Measurements from ENCODE around the gene KRT4. TPM values are rescaled to one million over a fixed set of nuclear protein-coding genes. Genes with fewer than 3 reads are reported as not detected.

KRT4 gene
- total RNA-seq, 4 donors from 2014 or later: not detected

GRCh38 chr12:52832985-52833905, 19.3 kb upstream of the KRT4 start:
- DNase-seq (ENCODE audit: low spot score in 2 of 2): no peak
- no peak overlapping the region for H3K4me3 ChIP-seq
- H3K9me3 ChIP-seq: no peaks in the 10 kb centered on the region
- H3K4me1 ChIP-seq: no peaks in the 10 kb centered on the region
- no peak overlapping the region for H3K27ac ChIP-seq
- TF ChIP-seq, protein P1, sequence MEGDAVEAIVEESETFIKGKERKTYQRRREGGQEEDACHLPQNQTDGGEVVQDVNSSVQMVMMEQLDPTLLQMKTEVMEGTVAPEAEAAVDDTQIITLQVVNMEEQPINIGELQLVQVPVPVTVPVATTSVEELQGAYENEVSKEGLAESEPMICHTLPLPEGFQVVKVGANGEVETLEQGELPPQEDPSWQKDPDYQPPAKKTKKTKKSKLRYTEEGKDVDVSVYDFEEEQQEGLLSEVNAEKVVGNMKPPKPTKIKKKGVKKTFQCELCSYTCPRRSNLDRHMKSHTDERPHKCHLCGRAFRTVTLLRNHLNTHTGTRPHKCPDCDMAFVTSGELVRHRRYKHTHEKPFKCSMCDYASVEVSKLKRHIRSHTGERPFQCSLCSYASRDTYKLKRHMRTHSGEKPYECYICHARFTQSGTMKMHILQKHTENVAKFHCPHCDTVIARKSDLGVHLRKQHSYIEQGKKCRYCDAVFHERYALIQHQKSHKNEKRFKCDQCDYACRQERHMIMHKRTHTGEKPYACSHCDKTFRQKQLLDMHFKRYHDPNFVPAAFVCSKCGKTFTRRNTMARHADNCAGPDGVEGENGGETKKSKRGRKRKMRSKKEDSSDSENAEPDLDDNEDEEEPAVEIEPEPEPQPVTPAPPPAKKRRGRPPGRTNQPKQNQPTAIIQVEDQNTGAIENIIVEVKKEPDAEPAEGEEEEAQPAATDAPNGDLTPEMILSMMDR (IDR thresholded peaks at IDR 0.05): no peak
- no peak for TF ChIP-seq POLR2A (IDR thresholded peaks at IDR 0.05)
- no peak for TF ChIP-seq EP300 (IDR thresholded peaks at IDR 0.05)
- H3K36me3 ChIP-seq: no peaks in the 10 kb centered on the region
- H3K27me3 ChIP-seq: peaks cover 0 to 11% of the 10 kb centered on the region in 2 donors
- 89 to 91% methylated on average over 20 of the region's 20 CpGs for WGBS, 2 donors

- no peak for DNase-seq (ENCODE audit: low spot score in 2 of 2)
- Histone ChIP-seq H3K9me3 (no peaks in the 10 kb centered on the region), H3K4me1 (no peaks in the 10 kb centered on the region), H3K27me3 (peaks cover 0 to 6% of the 10 kb centered on the region in 2 donors), H3K4me3 (no peak overlapping the region), H3K36me3 (no peaks in the 10 kb centered on the region), H3K27ac (no peak overlapping the region)
- WGBS, 2 donors: 64 to 75% methylated on average over 3 of the region's 3 CpGs
- no peak for TF ChIP-seq EP300 (IDR thresholded peaks at IDR 0.05)
- no peak for TF ChIP-seq POLR2A (IDR thresholded peaks at IDR 0.05)
- TF ChIP-seq, protein P1 (IDR thresholded peaks at IDR 0.05): no peak
These were observed 18.5 kb upstream of the KRT4 start for GRCh38 chr12:52832451-52832850.

DNA sequence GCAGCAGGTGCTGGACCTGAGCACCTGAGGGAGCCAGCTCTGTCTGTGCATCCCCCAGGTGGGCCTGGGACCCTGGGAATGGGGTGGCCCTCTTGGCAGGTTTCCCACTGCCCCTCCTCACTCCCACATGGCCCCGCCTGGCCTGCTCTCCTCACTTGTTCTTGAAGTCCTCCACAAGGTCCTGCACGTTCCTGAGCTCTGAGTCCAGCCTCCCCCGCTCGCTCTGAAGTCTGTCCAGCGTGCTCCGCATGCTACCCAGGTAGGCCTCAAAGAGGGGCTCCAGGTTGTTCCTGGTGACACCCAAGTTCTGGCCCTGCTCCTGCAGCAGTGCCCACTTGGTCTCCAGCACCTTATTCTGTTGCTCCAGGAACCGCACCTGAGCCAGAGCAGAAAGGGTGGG, 17.3 kb upstream of the KRT4 start:
- Histone ChIP-seq H3K27ac (no peak overlapping the region), H3K27me3 (no peaks in the 10 kb centered on the region), H3K9me3 (no peaks in the 10 kb centered on the region), H3K4me3 (no peak overlapping the region), H3K4me1 (no peaks in the 10 kb centered on the region), H3K36me3 (no peaks in the 10 kb centered on the region)
- 82 to 97% methylated on average over 6 to 7 of the region's 7 CpGs for WGBS, 2 donors
- no peak for DNase-seq (ENCODE audit: low spot score in 2 of 2)
- no peak for TF ChIP-seq POLR2A (IDR thresholded peaks at IDR 0.05)
- TF ChIP-seq EP300 (IDR thresholded peaks at IDR 0.05): no peak
- TF ChIP-seq, protein P1 (IDR thresholded peaks at IDR 0.05): no peak

DNA sequence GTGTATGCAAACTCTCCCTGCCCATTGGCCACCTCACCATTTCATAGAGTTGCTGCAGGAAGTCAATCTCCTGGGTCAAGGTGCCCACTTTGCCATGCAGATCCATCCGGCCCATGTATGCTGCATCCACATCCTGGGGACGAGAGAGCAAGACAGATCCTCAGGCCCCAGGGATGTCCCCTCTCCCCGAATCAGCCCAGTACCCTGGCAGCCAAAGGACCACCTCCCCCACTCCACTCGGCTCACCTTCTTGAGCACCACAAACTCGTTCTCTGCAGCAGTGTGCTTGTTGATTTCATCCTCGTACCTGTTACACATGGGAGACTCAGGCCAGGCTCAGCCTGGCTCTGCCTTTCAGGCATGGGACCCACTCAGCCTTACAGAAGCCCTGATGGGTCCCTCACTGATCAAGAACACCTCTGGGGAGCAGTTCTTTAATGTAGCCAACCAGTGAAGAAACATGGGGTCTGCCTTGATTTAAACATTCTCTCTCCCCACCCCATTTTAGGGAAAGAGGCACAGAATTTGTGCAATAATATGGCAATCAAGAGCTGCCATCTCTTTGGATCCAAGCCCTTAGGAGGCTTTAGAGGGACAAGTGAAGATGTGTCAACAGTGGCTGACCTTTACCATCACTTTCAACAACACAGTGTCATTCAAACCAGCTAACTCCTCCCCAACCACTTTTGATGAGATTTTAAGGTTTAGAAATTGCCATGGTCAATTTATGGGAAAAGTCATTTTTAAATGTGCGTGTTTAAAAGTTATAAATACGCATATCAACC, 16.3 kb upstream of the KRT4 start:
- Histone ChIP-seq H3K27ac (no peak overlapping the region), H3K36me3 (no peaks in the 10 kb centered on the region), H3K9me3 (no peaks in the 10 kb centered on the region), H3K27me3 (no peaks in the 10 kb centered on the region), H3K4me1 (no peaks in the 10 kb centered on the region), H3K4me3 (no peak overlapping the region)
- TF ChIP-seq EP300 (IDR thresholded peaks at IDR 0.05): no peak
- no peak for TF ChIP-seq POLR2A (IDR thresholded peaks at IDR 0.05)
- TF ChIP-seq, protein P1 (IDR thresholded peaks at IDR 0.05): no peak
- DNase-seq (ENCODE audit: low spot score in 2 of 2): no peak
- 77% methylated on average over 8 of the region's 8 CpGs for WGBS, 2 donors

- H3K27me3 ChIP-seq: no peaks in the 10 kb centered on the region
- H3K36me3 ChIP-seq: no peaks in the 10 kb centered on the region
- TF ChIP-seq POLR2A (IDR thresholded peaks at IDR 0.05) (no peak), EP300 (IDR thresholded peaks at IDR 0.05) (no peak)
- TF ChIP-seq, protein P1 (IDR thresholded peaks at IDR 0.05): no peak
- no peak overlapping the region for H3K4me3 ChIP-seq
- no peaks in the 10 kb centered on the region for H3K9me3 ChIP-seq
- no peak for DNase-seq (ENCODE audit: low spot score in 2 of 2)
- WGBS, 2 donors: 15 to 16% methylated on average over 2 of the region's 2 CpGs
- no peaks in the 10 kb centered on the region for H3K4me1 ChIP-seq
- H3K27ac ChIP-seq: no peak overlapping the region
These were observed 14.7 kb upstream of the KRT4 start for GRCh38 chr12:52828591-52829021.

Data from tibial nerve (tissue), 4 donors.